Measurements from ENCODE around the gene LGALS8.

DNA sequence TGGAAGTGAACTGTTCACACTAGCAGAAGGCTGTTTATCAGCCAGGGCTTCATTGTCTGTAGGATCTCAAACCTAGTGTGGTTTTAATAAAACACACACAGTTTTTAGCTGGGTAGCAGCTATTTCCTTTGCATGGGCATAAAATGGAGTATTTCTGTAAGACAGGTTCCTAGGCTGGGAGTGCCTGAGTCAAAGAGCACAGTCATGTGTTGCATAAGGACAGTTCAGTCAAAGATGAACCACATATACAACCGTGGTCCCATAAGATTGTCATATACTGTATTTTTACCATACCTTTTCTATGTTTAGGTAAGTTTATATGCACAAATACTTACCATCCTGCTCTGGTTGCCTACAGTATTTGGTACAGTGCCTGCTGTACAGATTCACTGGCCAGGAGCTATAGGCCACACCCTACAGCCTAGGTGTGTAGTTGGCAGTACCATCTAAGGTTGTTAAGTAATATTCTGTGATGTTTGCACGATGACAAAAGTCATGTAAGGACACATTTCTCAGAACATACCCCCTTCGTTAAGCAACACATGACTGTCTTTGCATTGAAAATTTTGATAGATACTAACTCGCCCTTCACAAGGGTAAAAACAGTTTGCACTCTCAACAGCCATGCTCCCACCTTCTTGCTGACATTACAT, 17.2 kb downstream of the LGALS8 start:
- TF ChIP-seq, protein P1, sequence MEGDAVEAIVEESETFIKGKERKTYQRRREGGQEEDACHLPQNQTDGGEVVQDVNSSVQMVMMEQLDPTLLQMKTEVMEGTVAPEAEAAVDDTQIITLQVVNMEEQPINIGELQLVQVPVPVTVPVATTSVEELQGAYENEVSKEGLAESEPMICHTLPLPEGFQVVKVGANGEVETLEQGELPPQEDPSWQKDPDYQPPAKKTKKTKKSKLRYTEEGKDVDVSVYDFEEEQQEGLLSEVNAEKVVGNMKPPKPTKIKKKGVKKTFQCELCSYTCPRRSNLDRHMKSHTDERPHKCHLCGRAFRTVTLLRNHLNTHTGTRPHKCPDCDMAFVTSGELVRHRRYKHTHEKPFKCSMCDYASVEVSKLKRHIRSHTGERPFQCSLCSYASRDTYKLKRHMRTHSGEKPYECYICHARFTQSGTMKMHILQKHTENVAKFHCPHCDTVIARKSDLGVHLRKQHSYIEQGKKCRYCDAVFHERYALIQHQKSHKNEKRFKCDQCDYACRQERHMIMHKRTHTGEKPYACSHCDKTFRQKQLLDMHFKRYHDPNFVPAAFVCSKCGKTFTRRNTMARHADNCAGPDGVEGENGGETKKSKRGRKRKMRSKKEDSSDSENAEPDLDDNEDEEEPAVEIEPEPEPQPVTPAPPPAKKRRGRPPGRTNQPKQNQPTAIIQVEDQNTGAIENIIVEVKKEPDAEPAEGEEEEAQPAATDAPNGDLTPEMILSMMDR (IDR thresholded peaks at IDR 0.05), result no peak
- TF ChIP-seq EZH2 (IDR thresholded peaks at IDR 0.05; ENCODE audit: borderline replicate concordance, insufficient read depth, low read depth, low read length, poor library complexity, severe bottlenecking), result no peak
